Heart left ventricle (tissue), 13 donors: Measurements from ENCODE around the gene PISD.

Experiments used
- POLR2A ChIP-seq, 2 donors: fragments of 450-650 bp; IDR thresholded peaks; one replicate each; pipeline ENCODE4 v1.6.1; 2017; ENCODE audit warnings: antibody characterized with exemption in 2 of 2, mild to moderate bottlenecking in 2 of 2, moderate library complexity in 2 of 2
- TF ChIP-seq, protein P1 (sequence below), 12 donors: fragments of 200-600 bp; sonication (generic) in 4 of 12; IDR thresholded peaks; one replicate each; pipeline versions ENCODE4 v1.5.0 to v1.8.0; 2018 to 2022; ENCODE audit warnings: antibody characterized with exemption in 12 of 12, mild to moderate bottlenecking in 5 of 12
- donor health status: ischemic (EF 13 %, LVEDD 7.1; RV severe dilation, severe dysfunction).
- donor health status: DM: no; HTN: yes; CAD: no.
- donor health status: DM: no; HTN: no; CAD: no.
- donor health status: ischemic (EF 25% LVEDD 6.9; RV normal size, moderate dysfunction).
- donor health status: ischemic (EF 25% LVEDD 5.7; RV mildly dilated, moderate dysfunction).
- donor health status: ischemic (EF 35%, LVEDD 5.7; RV mildly dilated, moderate dysfunction).
- donor health status: nonischemic (EF 11% LVEDD 7.7; RV severe dilation, severe dysfunction).
- donor health status: DM: yes; HTN: yes; CAD: no.
- donor health status: PGD.
- donor health status: ischemic (EF 29% LVEDD 5.4; RV normal size, mild dysfunction).
- donor health status: nonischemic (EF 23%, LVEDD 6.1; RV moderate dilation, normal function).

DNA sequence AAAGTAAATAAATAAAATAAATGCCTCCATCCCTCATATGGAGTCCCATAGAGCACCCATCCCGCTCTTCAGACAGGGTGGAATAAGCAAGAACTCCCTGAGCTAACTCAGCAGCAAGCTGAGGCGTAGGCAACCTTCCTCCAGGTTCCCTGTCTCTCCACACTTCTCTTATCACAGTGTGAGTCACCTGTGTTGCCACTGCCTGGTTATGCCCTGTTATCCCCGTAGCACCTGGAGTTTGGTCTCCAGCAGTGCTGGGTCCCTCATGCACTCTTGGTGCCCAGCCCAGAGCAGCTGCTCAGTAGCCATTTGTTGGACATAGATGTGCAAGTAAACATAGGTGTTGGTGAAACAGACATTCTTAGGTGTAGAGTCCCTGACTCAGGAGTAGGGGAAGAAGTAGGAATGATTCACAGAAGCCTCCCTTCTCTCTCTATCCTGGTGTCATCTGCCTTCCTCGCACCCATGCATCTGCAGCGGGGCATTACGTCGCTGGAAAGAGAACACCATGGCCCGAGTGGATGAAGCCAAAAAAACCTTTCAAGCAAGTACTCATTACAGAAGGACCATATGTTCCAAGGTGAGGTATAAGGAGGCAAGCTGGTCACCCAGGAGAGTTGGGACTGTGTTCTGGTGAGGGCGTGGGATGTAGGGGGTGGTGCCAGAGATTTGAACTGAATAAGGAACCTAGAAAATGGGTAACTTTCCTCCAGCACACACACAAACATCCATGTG is 56.0 kb downstream of the PISD start:
- TF ChIP-seq, protein P1, sequence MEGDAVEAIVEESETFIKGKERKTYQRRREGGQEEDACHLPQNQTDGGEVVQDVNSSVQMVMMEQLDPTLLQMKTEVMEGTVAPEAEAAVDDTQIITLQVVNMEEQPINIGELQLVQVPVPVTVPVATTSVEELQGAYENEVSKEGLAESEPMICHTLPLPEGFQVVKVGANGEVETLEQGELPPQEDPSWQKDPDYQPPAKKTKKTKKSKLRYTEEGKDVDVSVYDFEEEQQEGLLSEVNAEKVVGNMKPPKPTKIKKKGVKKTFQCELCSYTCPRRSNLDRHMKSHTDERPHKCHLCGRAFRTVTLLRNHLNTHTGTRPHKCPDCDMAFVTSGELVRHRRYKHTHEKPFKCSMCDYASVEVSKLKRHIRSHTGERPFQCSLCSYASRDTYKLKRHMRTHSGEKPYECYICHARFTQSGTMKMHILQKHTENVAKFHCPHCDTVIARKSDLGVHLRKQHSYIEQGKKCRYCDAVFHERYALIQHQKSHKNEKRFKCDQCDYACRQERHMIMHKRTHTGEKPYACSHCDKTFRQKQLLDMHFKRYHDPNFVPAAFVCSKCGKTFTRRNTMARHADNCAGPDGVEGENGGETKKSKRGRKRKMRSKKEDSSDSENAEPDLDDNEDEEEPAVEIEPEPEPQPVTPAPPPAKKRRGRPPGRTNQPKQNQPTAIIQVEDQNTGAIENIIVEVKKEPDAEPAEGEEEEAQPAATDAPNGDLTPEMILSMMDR (IDR thresholded peaks at IDR 0.05) = no peak
- TF ChIP-seq POLR2A (IDR thresholded peaks at IDR 0.05) = no peak
